Liver (tissue), 9 donors: ENCODE results near the gene SLC25A34. TPM values are rescaled to one million over a fixed set of nuclear protein-coding genes. Genes with fewer than 3 reads are reported as not detected.

Experiments used
- DNase-seq: peaks from one replicate; pipeline ENCODE4 v3.0.0-alpha.2; 2017; ENCODE audit warnings: low spot score
- H3K27ac ChIP-seq, 2 donors: one replicate each; pipeline ENCODE4 v1.7.0; 2013; ENCODE audit warnings: inconsistent platforms in 2 of 2, low read length in 2 of 2, control low read depth in 1 of 2, low read depth in 1 of 2, mild to moderate bottlenecking in 1 of 2
- H3K27me3 ChIP-seq, 4 donors: one replicate each; pipeline versions ENCODE4 v1.6.1 to v1.7.0; 2013; ENCODE audit warnings: low read length in 3 of 4, inconsistent platforms in 1 of 4, mild to moderate bottlenecking in 1 of 4, moderate library complexity in 1 of 4; ENCODE audit not compliant: control insufficient read depth in 4 of 4, insufficient read depth in 4 of 4
- H3K36me3 ChIP-seq, 4 donors: one replicate each; pipeline versions ENCODE4 v1.6.1 to v1.7.0; 2013; ENCODE audit warnings: low read length in 3 of 4, mild to moderate bottlenecking in 3 of 4, low read depth in 1 of 4, moderate library complexity in 1 of 4; ENCODE audit not compliant: control insufficient read depth in 4 of 4, insufficient read depth in 3 of 4
- H3K4me1 ChIP-seq, 4 donors: one replicate each; pipeline versions ENCODE4 v1.6.1 to v1.7.0; 2013; ENCODE audit warnings: low read length in 3 of 4, mild to moderate bottlenecking in 3 of 4, moderate library complexity in 1 of 4; ENCODE audit not compliant: control insufficient read depth in 4 of 4, insufficient read depth in 4 of 4
- H3K4me3 ChIP-seq, 3 donors: one replicate each; pipeline versions ENCODE4 v1.6.1 to v1.7.0; 2013; ENCODE audit warnings: low read length in 3 of 3, control low read depth in 1 of 3, low read depth in 1 of 3, mild to moderate bottlenecking in 1 of 3
- H3K9ac ChIP-seq, 2 donors: one replicate each; pipeline ENCODE4 v1.7.0; 2013; ENCODE audit warnings: low read length in 2 of 2, mild to moderate bottlenecking in 2 of 2, moderate library complexity in 2 of 2, control low read depth in 1 of 2, low read depth in 1 of 2
- H3K9me3 ChIP-seq, 4 donors: one replicate each; pipeline versions ENCODE4 v1.6.1 to v1.7.0; 2013; ENCODE audit warnings: low read length in 3 of 4; ENCODE audit not compliant: control insufficient read depth in 4 of 4
- EGR1 ChIP-seq, 2 donors: IDR thresholded peaks; 2 replicates each; pipeline ENCODE4 v1.6.1; 2016 to 2018; ENCODE audit warnings: antibody characterized with exemption in 2 of 2, low read depth in 2 of 2
- FOXA1 ChIP-seq: IDR thresholded peaks from 2 replicates; pipeline ENCODE4 v1.6.1; 2016; ENCODE audit warnings: antibody characterized with exemption
- FOXA2 ChIP-seq: IDR thresholded peaks from 2 replicates; pipeline ENCODE4 v1.6.1; 2016; ENCODE audit warnings: antibody characterized with exemption
- GABPA ChIP-seq, 2 donors: IDR thresholded peaks in 1 of 2; conservative IDR thresholded peaks in 1 of 2; 2 replicates each; pipeline ENCODE4 v1.6.1; 2016; ENCODE audit warnings: antibody characterized with exemption in 2 of 2, mild to moderate bottlenecking in 1 of 2, moderate library complexity in 1 of 2
- HNF4A ChIP-seq, 2 donors: conservative IDR thresholded peaks; 2 replicates each; pipeline ENCODE4 v1.6.1; 2016; ENCODE audit warnings: antibody characterized with exemption in 2 of 2, mild to moderate bottlenecking in 2 of 2
- HNF4G ChIP-seq: IDR thresholded peaks from 2 replicates; pipeline ENCODE4 v1.6.1; 2016; ENCODE audit warnings: antibody characterized with exemption
- JUND ChIP-seq, 2 donors: IDR thresholded peaks; 2 replicates each; pipeline ENCODE4 v1.6.1; 2016; ENCODE audit warnings: antibody characterized with exemption in 2 of 2
- NR2F2 ChIP-seq: IDR thresholded peaks from 2 replicates; pipeline ENCODE4 v1.6.1; 2016; ENCODE audit warnings: antibody characterized with exemption
- RAD21 ChIP-seq, 2 donors: IDR thresholded peaks; 2 replicates each; pipeline ENCODE4 v1.6.1; 2016; ENCODE audit warnings: antibody characterized with exemption in 2 of 2, mild to moderate bottlenecking in 2 of 2
- RXRA ChIP-seq, 2 donors: IDR thresholded peaks; 2 replicates each; pipeline ENCODE4 v1.6.1; 2017 to 2018; ENCODE audit warnings: antibody characterized with exemption in 2 of 2, mild to moderate bottlenecking in 1 of 2
- SP1 ChIP-seq: IDR thresholded peaks from 2 replicates; pipeline ENCODE4 v1.6.1; 2018; ENCODE audit warnings: antibody characterized with exemption, mild to moderate bottlenecking
- TAF1 ChIP-seq: conservative IDR thresholded peaks from 2 replicates; pipeline ENCODE4 v1.6.1; 2016; ENCODE audit warnings: antibody characterized with exemption, mild to moderate bottlenecking
- YY1 ChIP-seq: IDR thresholded peaks from 2 replicates; pipeline ENCODE4 v1.6.1; 2016; ENCODE audit warnings: antibody characterized with exemption, mild to moderate bottlenecking
- WGBS: extraction: QIAGEN DNeasy Blood & Tissue Kit; methylation state at CpG from one replicate; pipeline ENCODE4 v1.1.7; 2013; 5-methylcytosine and 5-hydroxymethylcytosine counted together
- polyA plus RNA-seq, 2 donors: library from polyadenylated mRNA; stranded (reverse) in 1 of 2; unstranded in 1 of 2; fragments of 200-250 nt in 1 of 2; fragments of >200 nt in 1 of 2; fragmentation: Nextera tagmentation in 1 of 2; extraction: Ambion mirVana in 1 of 2; gene quantifications; one replicate each; pipeline versions ENCODE4 v1.2.1 to v1.2.3, GENCODE V29; 2013 to 2015
- total RNA-seq, 2 donors: library from RNA; depleted of rRNA; stranded (reverse); fragments of >200 nt; gene quantifications; one replicate each; pipeline ENCODE4 v1.2.3, GENCODE V29; 2014
- TF ChIP-seq, protein P1 (sequence below): IDR thresholded peaks from 2 replicates; pipeline ENCODE4 v1.6.1; 2016; ENCODE audit warnings: antibody characterized with exemption
- TF ChIP-seq, protein P2 (sequence below): IDR thresholded peaks from 2 replicates; pipeline ENCODE4 v1.6.1; 2016; ENCODE audit warnings: antibody characterized with exemption, mild to moderate bottlenecking
- TF ChIP-seq, protein P3 (sequence below): IDR thresholded peaks from 2 replicates; pipeline ENCODE4 v1.6.1; 2016; ENCODE audit warnings: antibody characterized with exemption
- TF ChIP-seq, protein P4 (sequence below): fragments of 150-350 bp; IDR thresholded peaks from 2 replicates; pipeline ENCODE4 v1.5.1; 2017; ENCODE audit warnings: improper control_type of control experiment, low read depth, low read length; ENCODE audit not compliant: missing input control
- TF ChIP-seq, protein P5 (sequence below): IDR thresholded peaks from 2 replicates; pipeline ENCODE4 v1.6.1; 2016; ENCODE audit warnings: antibody characterized with exemption
- donor health status: healthy.
- donor health status: healthy.
- donor health status: healthy.
- donor health status: healthy.
- donor health status: healthy.

SLC25A34 gene
- total and polyA plus RNA-seq, 4 donors: 0.79 to 7.3 (median 2.4) TPM

DNA sequence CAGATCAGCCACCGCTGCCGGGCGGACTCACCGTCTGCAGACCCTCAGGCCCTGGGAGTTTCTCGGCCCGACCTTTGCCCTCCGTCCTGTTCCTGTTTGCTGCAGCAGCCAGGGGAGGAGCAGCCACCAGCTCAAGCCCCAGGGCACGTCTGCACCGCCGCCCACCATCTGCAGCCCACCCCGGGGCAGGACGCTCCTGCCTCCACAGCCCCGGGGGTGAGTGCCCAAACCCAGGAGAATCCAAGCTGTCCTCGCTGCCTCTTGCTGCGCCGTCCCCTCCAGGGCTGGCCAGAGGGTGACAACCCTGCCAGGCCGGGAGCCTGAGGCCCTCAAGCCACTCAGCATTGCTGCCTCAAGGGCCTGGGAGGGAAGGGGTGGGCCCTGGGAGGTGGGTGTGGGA is 1.2 kb upstream of the SLC25A34 start:
- 51% methylated on average over 17 of the region's 17 CpGs for WGBS
- Histone ChIP-seq H3K27ac (peak overlapping the region; percentile 48 to 62), H3K9me3 (no peaks in the 10 kb centered on the region), H3K27me3 (no peaks in the 10 kb centered on the region), H3K36me3 (peaks cover 3 to 33% (median 13%) of the 10 kb centered on the region in 4 donors), H3K4me1 (peaks cover 17 to 39% (median 27%) of the 10 kb centered on the region in 4 donors), H3K9ac (no peak overlapping the region), H3K4me3 (no peak overlapping the region)
- DNase-seq: peak; percentile 53
- TF ChIP-seq HNF4A (conservative IDR thresholded peaks at IDR 0.05): peak in 1 of 2 donors; percentile 37
- TF ChIP-seq FOXA2: no peak
- TF ChIP-seq NR2F2: no peak
- TF ChIP-seq SP1: no peak
- TF ChIP-seq YY1: no peak
- TF ChIP-seq EGR1 (IDR thresholded peaks at IDR 0.05; ENCODE audit: low read depth in 2 of 2): no peak
- TF ChIP-seq, protein P1, sequence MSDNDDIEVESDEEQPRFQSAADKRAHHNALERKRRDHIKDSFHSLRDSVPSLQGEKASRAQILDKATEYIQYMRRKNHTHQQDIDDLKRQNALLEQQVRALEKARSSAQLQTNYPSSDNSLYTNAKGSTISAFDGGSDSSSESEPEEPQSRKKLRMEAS: no peak
- TF ChIP-seq, protein P2, sequence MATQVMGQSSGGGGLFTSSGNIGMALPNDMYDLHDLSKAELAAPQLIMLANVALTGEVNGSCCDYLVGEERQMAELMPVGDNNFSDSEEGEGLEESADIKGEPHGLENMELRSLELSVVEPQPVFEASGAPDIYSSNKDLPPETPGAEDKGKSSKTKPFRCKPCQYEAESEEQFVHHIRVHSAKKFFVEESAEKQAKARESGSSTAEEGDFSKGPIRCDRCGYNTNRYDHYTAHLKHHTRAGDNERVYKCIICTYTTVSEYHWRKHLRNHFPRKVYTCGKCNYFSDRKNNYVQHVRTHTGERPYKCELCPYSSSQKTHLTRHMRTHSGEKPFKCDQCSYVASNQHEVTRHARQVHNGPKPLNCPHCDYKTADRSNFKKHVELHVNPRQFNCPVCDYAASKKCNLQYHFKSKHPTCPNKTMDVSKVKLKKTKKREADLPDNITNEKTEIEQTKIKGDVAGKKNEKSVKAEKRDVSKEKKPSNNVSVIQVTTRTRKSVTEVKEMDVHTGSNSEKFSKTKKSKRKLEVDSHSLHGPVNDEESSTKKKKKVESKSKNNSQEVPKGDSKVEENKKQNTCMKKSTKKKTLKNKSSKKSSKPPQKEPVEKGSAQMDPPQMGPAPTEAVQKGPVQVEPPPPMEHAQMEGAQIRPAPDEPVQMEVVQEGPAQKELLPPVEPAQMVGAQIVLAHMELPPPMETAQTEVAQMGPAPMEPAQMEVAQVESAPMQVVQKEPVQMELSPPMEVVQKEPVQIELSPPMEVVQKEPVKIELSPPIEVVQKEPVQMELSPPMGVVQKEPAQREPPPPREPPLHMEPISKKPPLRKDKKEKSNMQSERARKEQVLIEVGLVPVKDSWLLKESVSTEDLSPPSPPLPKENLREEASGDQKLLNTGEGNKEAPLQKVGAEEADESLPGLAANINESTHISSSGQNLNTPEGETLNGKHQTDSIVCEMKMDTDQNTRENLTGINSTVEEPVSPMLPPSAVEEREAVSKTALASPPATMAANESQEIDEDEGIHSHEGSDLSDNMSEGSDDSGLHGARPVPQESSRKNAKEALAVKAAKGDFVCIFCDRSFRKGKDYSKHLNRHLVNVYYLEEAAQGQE: no peak

DNA sequence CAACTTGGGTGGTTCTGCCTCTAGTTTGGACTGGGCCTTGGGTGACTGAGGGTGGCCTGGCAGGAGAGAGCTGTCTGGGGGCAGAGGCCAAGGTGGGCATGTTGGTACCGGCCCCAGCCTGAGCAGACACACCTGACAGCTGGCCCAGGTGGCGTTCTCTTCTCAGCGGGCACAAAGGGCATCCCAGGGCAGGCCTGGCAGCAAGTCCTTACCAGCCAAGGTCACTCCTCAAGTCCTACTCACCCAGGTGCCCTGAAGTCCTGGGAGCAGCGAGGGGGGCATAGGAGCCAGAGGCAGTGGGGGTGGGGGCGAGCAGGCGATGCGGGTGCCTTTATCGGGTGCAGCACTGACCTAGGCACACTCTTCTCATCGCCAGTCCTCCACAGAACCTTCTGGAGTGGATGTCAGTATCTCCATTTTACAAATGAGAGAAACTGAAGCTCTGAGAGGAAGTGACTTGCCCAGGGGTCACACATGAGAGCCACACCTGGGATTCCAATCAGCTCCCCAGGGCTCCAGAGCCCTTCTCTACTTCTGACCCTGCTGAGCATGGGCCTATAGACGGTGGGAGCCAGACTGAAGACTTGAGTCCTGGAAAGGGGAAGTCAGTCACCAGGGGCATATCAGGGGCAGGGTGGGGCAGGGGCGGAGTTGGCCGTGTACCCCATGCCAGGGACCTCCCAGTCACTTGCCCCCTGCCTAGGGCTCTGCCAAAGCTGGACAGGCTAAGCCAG is 587 bp upstream of the SLC25A34 start:
- Histone ChIP-seq H3K9ac (no peak overlapping the region), H3K36me3 (peaks cover 3 to 33% (median 13%) of the 10 kb centered on the region in 4 donors), H3K27ac (peak overlapping the region; percentile 48 to 62), H3K4me1 (peaks cover 17 to 39% (median 27%) of the 10 kb centered on the region in 4 donors), H3K4me3 (no peak overlapping the region), H3K27me3 (no peaks in the 10 kb centered on the region), H3K9me3 (no peaks in the 10 kb centered on the region)
- TF ChIP-seq, protein P1: no peak
- TF ChIP-seq HNF4A (conservative IDR thresholded peaks at IDR 0.05) (no peak), RXRA (IDR thresholded peaks at IDR 0.05) (no peak), TAF1 (no peak), YY1 (no peak), SP1 (no peak), EGR1 (IDR thresholded peaks at IDR 0.05; ENCODE audit: low read depth in 2 of 2) (no peak), GABPA (IDR thresholded peaks at IDR 0.05 in 1 of 2, conservative IDR thresholded peaks at IDR 0.05 in 1 of 2) (no peak), FOXA2 (no peak), HNF4G (no peak), NR2F2 (no peak), RAD21 (IDR thresholded peaks at IDR 0.05) (no peak), JUND (IDR thresholded peaks at IDR 0.05) (no peak), FOXA1 (no peak)
- TF ChIP-seq, protein P2: no peak
- TF ChIP-seq, protein P3, sequence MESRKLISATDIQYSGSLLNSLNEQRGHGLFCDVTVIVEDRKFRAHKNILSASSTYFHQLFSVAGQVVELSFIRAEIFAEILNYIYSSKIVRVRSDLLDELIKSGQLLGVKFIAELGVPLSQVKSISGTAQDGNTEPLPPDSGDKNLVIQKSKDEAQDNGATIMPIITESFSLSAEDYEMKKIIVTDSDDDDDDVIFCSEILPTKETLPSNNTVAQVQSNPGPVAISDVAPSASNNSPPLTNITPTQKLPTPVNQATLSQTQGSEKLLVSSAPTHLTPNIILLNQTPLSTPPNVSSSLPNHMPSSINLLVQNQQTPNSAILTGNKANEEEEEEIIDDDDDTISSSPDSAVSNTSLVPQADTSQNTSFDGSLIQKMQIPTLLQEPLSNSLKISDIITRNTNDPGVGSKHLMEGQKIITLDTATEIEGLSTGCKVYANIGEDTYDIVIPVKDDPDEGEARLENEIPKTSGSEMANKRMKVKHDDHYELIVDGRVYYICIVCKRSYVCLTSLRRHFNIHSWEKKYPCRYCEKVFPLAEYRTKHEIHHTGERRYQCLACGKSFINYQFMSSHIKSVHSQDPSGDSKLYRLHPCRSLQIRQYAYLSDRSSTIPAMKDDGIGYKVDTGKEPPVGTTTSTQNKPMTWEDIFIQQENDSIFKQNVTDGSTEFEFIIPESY: no peak
- TF ChIP-seq, protein P4, sequence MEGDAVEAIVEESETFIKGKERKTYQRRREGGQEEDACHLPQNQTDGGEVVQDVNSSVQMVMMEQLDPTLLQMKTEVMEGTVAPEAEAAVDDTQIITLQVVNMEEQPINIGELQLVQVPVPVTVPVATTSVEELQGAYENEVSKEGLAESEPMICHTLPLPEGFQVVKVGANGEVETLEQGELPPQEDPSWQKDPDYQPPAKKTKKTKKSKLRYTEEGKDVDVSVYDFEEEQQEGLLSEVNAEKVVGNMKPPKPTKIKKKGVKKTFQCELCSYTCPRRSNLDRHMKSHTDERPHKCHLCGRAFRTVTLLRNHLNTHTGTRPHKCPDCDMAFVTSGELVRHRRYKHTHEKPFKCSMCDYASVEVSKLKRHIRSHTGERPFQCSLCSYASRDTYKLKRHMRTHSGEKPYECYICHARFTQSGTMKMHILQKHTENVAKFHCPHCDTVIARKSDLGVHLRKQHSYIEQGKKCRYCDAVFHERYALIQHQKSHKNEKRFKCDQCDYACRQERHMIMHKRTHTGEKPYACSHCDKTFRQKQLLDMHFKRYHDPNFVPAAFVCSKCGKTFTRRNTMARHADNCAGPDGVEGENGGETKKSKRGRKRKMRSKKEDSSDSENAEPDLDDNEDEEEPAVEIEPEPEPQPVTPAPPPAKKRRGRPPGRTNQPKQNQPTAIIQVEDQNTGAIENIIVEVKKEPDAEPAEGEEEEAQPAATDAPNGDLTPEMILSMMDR: no peak
- TF ChIP-seq, protein P5, sequence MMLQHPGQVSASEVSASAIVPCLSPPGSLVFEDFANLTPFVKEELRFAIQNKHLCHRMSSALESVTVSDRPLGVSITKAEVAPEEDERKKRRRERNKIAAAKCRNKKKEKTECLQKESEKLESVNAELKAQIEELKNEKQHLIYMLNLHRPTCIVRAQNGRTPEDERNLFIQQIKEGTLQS: no peak
- DNase-seq: no peak
- WGBS: 46% methylated on average over 12 of the region's 12 CpGs
